Stimulated activated naive CD8-positive, alpha-beta T cell treated with anti-CD3 and anti-CD28 coated beads, Interleukin-15, Interleukin-2, amounts not matched to agents 100 U/mL and 50 U/mL, for 24 hours (primary cell): ENCODE data around the gene CLEC14A.

Experiments
- ATAC-seq: fragments of 150-1000 bp; cut with Tn5 transposase; one replicate; pipeline ENCODE4 v1.10.0; 2021
- DNase-seq: peaks from one replicate; pipeline ENCODE4 v3.0.0; 2021

CLEC14A gene

GRCh38 chr14:38248321-38249028 lies 7.4 kb downstream of the CLEC14A start:
- ATAC-seq (no peak), DNase-seq (no peak)

GRCh38 chr14:38243696-38244240 lies 12.1 kb downstream of the CLEC14A start:
- ATAC-seq (no peak), DNase-seq (no peak)

GRCh38 chr14:38238878-38239277 lies 17.0 kb downstream of the CLEC14A start:
- DNase-seq (no peak), ATAC-seq (no peak)

GRCh38 chr14:38238332-38238731 lies 17.6 kb downstream of the CLEC14A start:
- no peak for DNase-seq
- no peak for ATAC-seq

GRCh38 chr14:38233218-38233617 lies 22.7 kb downstream of the CLEC14A start:
- DNase-seq = no peak
- no peak for ATAC-seq

- no peak for ATAC-seq
- DNase-seq = no peak
Observed at GRCh38 chr14:38226366-38226765, 29.5 kb downstream of the CLEC14A start.

GRCh38 chr14:38225946-38226345 lies 29.9 kb downstream of the CLEC14A start:
- ATAC-seq (no peak), DNase-seq (no peak)

GRCh38 chr14:38224338-38224737 lies 31.6 kb downstream of the CLEC14A start:
- no peak for DNase-seq
- ATAC-seq = no peak

- ATAC-seq (no peak), DNase-seq (no peak)
Observed at GRCh38 chr14:38221077-38221476, 34.8 kb downstream of the CLEC14A start.

GRCh38 chr14:38217553-38217952 lies 38.3 kb downstream of the CLEC14A start:
- ATAC-seq = no peak
- DNase-seq = no peak

- ATAC-seq (no peak), DNase-seq (no peak)
Observed at GRCh38 chr14:38213001-38213400, 42.9 kb downstream of the CLEC14A start.

- no peak for ATAC-seq
- no peak for DNase-seq
Observed at GRCh38 chr14:38212111-38212510, 43.8 kb downstream of the CLEC14A start.

- no peak for DNase-seq
- ATAC-seq = no peak
Observed at GRCh38 chr14:38211255-38211735, 44.6 kb downstream of the CLEC14A start.

GRCh38 chr14:38210587-38211216 lies 45.2 kb downstream of the CLEC14A start:
- no peak for ATAC-seq
- DNase-seq = no peak

- ATAC-seq (no peak), DNase-seq (peak; percentile 12)
Observed at GRCh38 chr14:38209572-38210557, 46.0 kb downstream of the CLEC14A start.

- DNase-seq (peak; percentile 23), ATAC-seq (no peak)
Observed at GRCh38 chr14:38208618-38209562, 47.0 kb downstream of the CLEC14A start.

- ATAC-seq (no peak), DNase-seq (no peak)
Observed at GRCh38 chr14:38207736-38208617, 47.9 kb downstream of the CLEC14A start, which contains the start of gene SSTR1. Gene SSTR1 (plus strand): TSS chr14:38207904. CDS start chr14:38209390, 1,486 bp downstream.

GRCh38 chr14:38207377-38207735 lies 48.5 kb downstream of the CLEC14A start:
- DNase-seq = no peak
- no peak for ATAC-seq

GRCh38 chr14:38206689-38207376 lies 49.1 kb downstream of the CLEC14A start:
- ATAC-seq (no peak), DNase-seq (no peak)
